IMR-90 (cell line): ENCODE results near the gene PLA2G2D. TPM values are rescaled to one million over a fixed set of nuclear protein-coding genes. Genes with fewer than 3 reads are reported as not detected.
A peak's percentile ranks its signal among the peaks of the same experiment; 100 is the strongest.

Experiments used
- ATAC-seq: fragments of 200-7000 bp; cut with Tn5 transposase; 2 replicates; pipeline ENCODE4 v1.9.1; 2020; ENCODE audit warnings: low read depth, mild to moderate bottlenecking, moderate library complexity
- BruUV-seq: library from RNA; stranded (reverse); fragments of 400-500 nt; replicated peaks from 2 replicates; lab custom pipeline; 2021; lab: Mats Ljungman, UMichigan
- CTCF ChIA-PET: fragments of 300-600 bp; formaldehyde crosslinking; extraction: SDS; loops from one replicate; lab custom pipeline; 2021; ENCODE audit warnings: antibody characterized with exemption; lab: Yijun Ruan, JAX
- POLR2A ChIA-PET: fragments of 300-600 bp; sonication (Branson Sonifier 250); formaldehyde crosslinking; loops from one replicate; lab custom pipeline; 2022; ENCODE audit warnings: antibody characterized with exemption; ENCODE audit not compliant: unreplicated experiment; lab: Charles Lee
- DNase-seq: peaks from one replicate; pipeline ENCODE4 v3.0.0; 2013
- H2AFZ ChIP-seq: replicated peaks from 2 replicates; pipeline ENCODE3; 2013; ENCODE audit warnings: low read length, mild to moderate bottlenecking; ENCODE audit not compliant: poor library complexity
- H2AK5ac ChIP-seq: 2 replicates; pipeline ENCODE4 v1.6.1; 2013; ENCODE audit warnings: low read depth, low read length, inconsistent platforms
- H2AK9ac ChIP-seq: replicated peaks from 2 replicates; pipeline ENCODE3; 2013; ENCODE audit warnings: mild to moderate bottlenecking, low read depth, low read length, moderate library complexity; ENCODE audit not compliant: poor library complexity
- H2BK120ac ChIP-seq: 2 replicates; pipeline ENCODE4 v1.6.1; 2013; ENCODE audit warnings: low read depth, low read length, inconsistent platforms
- H2BK15ac ChIP-seq: 3 replicates; pipeline ENCODE4 v1.6.1; 2013; ENCODE audit warnings: low read depth, low read length, inconsistent platforms
- H2BK20ac ChIP-seq: 2 replicates; pipeline ENCODE4 v1.6.1; 2013; ENCODE audit warnings: low read depth, mild to moderate bottlenecking, inconsistent platforms, low read length, moderate library complexity
- H2BK5ac ChIP-seq: 2 replicates; pipeline ENCODE4 v1.6.1; 2013; ENCODE audit warnings: mild to moderate bottlenecking, low read depth, low read length, inconsistent platforms; ENCODE audit not compliant: poor library complexity, severe bottlenecking
- H3K14ac ChIP-seq: replicated peaks from 2 replicates; pipeline ENCODE4 v1.6.1; 2013; ENCODE audit warnings: low read depth, low read length, inconsistent platforms
- H3K18ac ChIP-seq: 2 replicates; pipeline ENCODE4 v1.6.1; 2013; ENCODE audit warnings: low read depth, low read length, control low read depth
- H3K23ac ChIP-seq: 2 replicates; pipeline ENCODE4 v1.6.1; 2013; ENCODE audit warnings: low read depth, low read length, inconsistent platforms
- H3K27ac ChIP-seq: 2 replicates; pipeline ENCODE4 v1.5.1; 2013; ENCODE audit warnings: mild to moderate bottlenecking, control low read depth, low read length; ENCODE audit not compliant: insufficient read depth
- H3K27me3 ChIP-seq: 2 replicates; pipeline ENCODE4 v1.6.1; 2013; ENCODE audit warnings: low read length; ENCODE audit not compliant: control insufficient read depth, insufficient read depth
- H3K36me3 ChIP-seq: 2 replicates; pipeline ENCODE4 v1.6.1; 2013; ENCODE audit warnings: low read length, mixed read lengths; ENCODE audit not compliant: control insufficient read depth, insufficient read depth
- H3K4ac ChIP-seq: 2 replicates; pipeline ENCODE4 v1.6.1; 2013; ENCODE audit warnings: low read depth, low read length, inconsistent platforms
- H3K4me1 ChIP-seq: 2 replicates; pipeline ENCODE4 v1.6.1; 2013; ENCODE audit warnings: low read length, mixed read lengths; ENCODE audit not compliant: control insufficient read depth, insufficient read depth
- H3K4me2 ChIP-seq: 2 replicates; pipeline ENCODE4 v1.6.1; 2013; ENCODE audit warnings: low read depth, mild to moderate bottlenecking, control low read depth, low read length, moderate library complexity
- H3K4me3 ChIP-seq: 2 replicates; pipeline ENCODE4 v1.5.1; 2013; ENCODE audit warnings: low read depth, mild to moderate bottlenecking, control low read depth, low read length, moderate library complexity; ENCODE audit not compliant: insufficient read depth
- H3K56ac ChIP-seq: 2 replicates; pipeline ENCODE4 v1.6.1; 2013; ENCODE audit warnings: low read length, inconsistent platforms; ENCODE audit not compliant: insufficient read depth; ENCODE audit errors: extremely low read depth
- H3K79me1 ChIP-seq, 2 experiments: 2 replicates each; pipeline ENCODE4 v1.6.1; 2013; ENCODE audit warnings: low read length in 2 of 2, inconsistent platforms in 1 of 2, low read depth in 1 of 2
- H3K9ac ChIP-seq: 2 replicates; pipeline ENCODE4 v1.6.1; 2013; ENCODE audit warnings: low read depth, low read length, control low read depth
- H3K9me1 ChIP-seq: 2 replicates; pipeline ENCODE4 v1.6.1; 2013; ENCODE audit warnings: low read length, inconsistent platforms; ENCODE audit not compliant: insufficient read depth
- H3K9me3 ChIP-seq: 2 replicates; pipeline ENCODE4 v1.6.1; 2013; ENCODE audit warnings: low read length; ENCODE audit not compliant: control insufficient read depth, insufficient read depth
- H4K20me1 ChIP-seq: 2 replicates; pipeline ENCODE4 v1.6.1; 2013; ENCODE audit warnings: low read length, inconsistent platforms; ENCODE audit not compliant: insufficient read depth
- H4K5ac ChIP-seq: 2 replicates; pipeline ENCODE4 v1.6.1; 2013; ENCODE audit warnings: mild to moderate bottlenecking, low read depth, low read length, control low read depth
- H4K8ac ChIP-seq, 2 experiments: 2 replicates each; pipeline ENCODE4 v1.6.1; 2013; ENCODE audit warnings: low read depth in 2 of 2, low read length in 2 of 2, control low read depth in 1 of 2, inconsistent platforms in 1 of 2
- H4K91ac ChIP-seq: 2 replicates; pipeline ENCODE4 v1.6.1; 2013; ENCODE audit warnings: low read depth, low read length, inconsistent platforms; ENCODE audit not compliant: insufficient read depth
- CEBPB ChIP-seq: IDR thresholded peaks from 2 replicates; pipeline ENCODE4 v1.6.1; 2012; ENCODE audit warnings: low read depth, low read length, improper control_type of control experiment
- CTCF ChIP-seq: conservative IDR thresholded peaks from 2 replicates; pipeline ENCODE4 v1.5.1; 2012; ENCODE audit warnings: mild to moderate bottlenecking, low read depth, low read length, improper control_type of control experiment
- RAD21 ChIP-seq: IDR thresholded peaks from 2 replicates; pipeline ENCODE4 v1.6.1; 2012; ENCODE audit warnings: low read length, improper control_type of control experiment
- SMC3 ChIP-seq: fragments of 150-350 bp; IDR thresholded peaks from 2 replicates; pipeline ENCODE4 v1.6.1; 2016; ENCODE audit warnings: low read depth, mild to moderate bottlenecking, antibody characterized with exemption, low read length, moderate library complexity
- USF2 ChIP-seq: fragments of 150-350 bp; IDR thresholded peaks from 2 replicates; pipeline ENCODE4 v1.6.1; 2017; ENCODE audit warnings: mild to moderate bottlenecking, antibody characterized with exemption, low read length, low read depth
- WGBS, 2 experiments: methylation state at CpG; one replicate each; pipeline versions ENCODE4 v1.1.5 to v1.1.7; 2013; ENCODE audit warnings: missing lambda C conversion rate in 2 of 2; ENCODE audit not compliant: insufficient read length in 1 of 2; ENCODE audit errors: extremely low coverage in 2 of 2; 5-methylcytosine and 5-hydroxymethylcytosine counted together
- dilution Hi-C: fragments of 300-500 bp; cut with HindIII; formaldehyde crosslinking; loops from one replicate; pipeline ENCODE4 v1.14.3; 2018; ENCODE audit warnings: low sequenced_read_pairs; ENCODE audit not compliant: unreplicated experiment
- in situ Hi-C: fragments of 300-500 bp; cut with MboI; formaldehyde crosslinking; loops from 3 replicates; pipeline ENCODE4 v1.14.3; 2019; ENCODE audit warnings: low sequenced_read_pairs, inconsistent platforms, mixed read lengths
- intact Hi-C: fragments of 100-400 bp; cut with micrococcal nuclease; formaldehyde crosslinking; loops from 2 replicates; pipeline ENCODE4 v1.10.0; 2022
- polyA plus RNA-seq, 3 experiments: library from polyadenylated mRNA; depleted of rRNA; stranded (reverse); fragments of >200 nt; gene quantifications; 2 replicates each; pipeline ENCODE4 v1.2.3, GENCODE V29; 2012; ENCODE audit warnings: low replicate concordance in 1 of 3
- total RNA-seq: library from RNA; depleted of rRNA; stranded (reverse); fragments of >200 nt; gene quantifications from 2 replicates; pipeline ENCODE4 v1.2.3, GENCODE V29; 2012

PLA2G2D gene
- total and polyA plus RNA-seq, 2 of the 4 experiments (the other 2 are of a cell fraction): not detected

GRCh38 chr1:20100632-20101355 lies 18.5 kb downstream of the PLA2G2D start:
- Histone ChIP-seq H3K23ac (no peak overlapping the region), H4K20me1 (no peaks in the 10 kb centered on the region), H3K27ac (no peak overlapping the region), H4K5ac (no peak overlapping the region), H3K79me1 (no peaks in the 10 kb centered on the region), H3K9me3 (no peaks in the 10 kb centered on the region), H3K18ac (no peak overlapping the region), H2AFZ (peak overlapping the region; percentile 72), H2AK9ac (no peak overlapping the region), H3K4me1 (peaks cover 3% of the 10 kb centered on the region), H2BK15ac (no peak overlapping the region), H3K27me3 (peaks cover 22% of the 10 kb centered on the region), H3K56ac (no peak overlapping the region), H4K91ac (no peak overlapping the region), H3K4me3 (no peak overlapping the region), H3K9ac (no peak overlapping the region), H2BK20ac (no peak overlapping the region), H4K8ac (no peak overlapping the region), H3K4me2 (no peak overlapping the region), H3K9me1 (no peaks in the 10 kb centered on the region; the same call in 1 of the 2 replicates), H2BK5ac (no peak overlapping the region), H2BK120ac (no peak overlapping the region), H3K36me3 (no peaks in the 10 kb centered on the region), H3K14ac (no peak overlapping the region), H3K4ac (no peak overlapping the region), H2AK5ac (no peak overlapping the region)
- ATAC-seq (peak; percentile 95), DNase-seq (peak; percentile 48)
- BruUV-seq: no TSS peak
- intact Hi-C loops (loop anchor here (1.0 kb wide), 4 partner anchors 52 to 393 kb away; no protein-coding TSS in a partner anchor), dilution Hi-C loops (no loop called here), in situ Hi-C loops (no loop called here)
- TF ChIP-seq CEBPB: no peak
- peak; percentile 47 for TF ChIP-seq SMC3
- TF ChIP-seq USF2: no peak
- peak; percentile 59 for TF ChIP-seq RAD21
- peak; percentile 54 for TF ChIP-seq CTCF
- WGBS, 2 experiments: 38% methylated on average over 8 of the region's 14 CpGs; no CpG with 5 or more reads in 1 of the 2 experiments
- POLR2A ChIA-PET: no interaction called here
- CTCF ChIA-PET: no interaction called here
